PFSK-1 (cell line): Measurements from ENCODE around the gene GALNTL6.

Experiments used
- FOXP2 ChIP-seq: optimal IDR thresholded peaks from 2 replicates; pipeline ENCODE3; 2011; ENCODE audit warnings: borderline replicate concordance, control low read depth, inconsistent platforms; ENCODE audit not compliant: insufficient read depth; ENCODE audit errors: extremely low read length, extremely low read depth
- POLR2AphosphoS5 ChIP-seq: IDR thresholded peaks from 2 replicates; pipeline ENCODE4 v1.6.1; 2012; ENCODE audit warnings: low read depth, mild to moderate bottlenecking, control low read depth, low read length, moderate library complexity
- SIN3A ChIP-seq: IDR thresholded peaks from 2 replicates; pipeline ENCODE4 v1.6.1; 2012; ENCODE audit warnings: mild to moderate bottlenecking, low read length, moderate library complexity, borderline replicate concordance; ENCODE audit not compliant: insufficient read depth
- TAF1 ChIP-seq: IDR thresholded peaks from 2 replicates; pipeline ENCODE4 v1.6.1; 2012; ENCODE audit warnings: low read length, control low read depth, borderline replicate concordance; ENCODE audit not compliant: insufficient read depth
- TF ChIP-seq, protein P1 (sequence below), 2 experiments: IDR thresholded peaks; 2 replicates each; pipeline versions ENCODE4 v1.6.1 to v1.8.0; 2011 to 2012; ENCODE audit warnings: low read depth in 2 of 2, low read length in 2 of 2, control low read depth in 1 of 2, inconsistent platforms in 1 of 2, mild to moderate bottlenecking in 1 of 2, moderate library complexity in 1 of 2; ENCODE audit not compliant: insufficient read depth in 1 of 2

Gene GALNTL6

DNA sequence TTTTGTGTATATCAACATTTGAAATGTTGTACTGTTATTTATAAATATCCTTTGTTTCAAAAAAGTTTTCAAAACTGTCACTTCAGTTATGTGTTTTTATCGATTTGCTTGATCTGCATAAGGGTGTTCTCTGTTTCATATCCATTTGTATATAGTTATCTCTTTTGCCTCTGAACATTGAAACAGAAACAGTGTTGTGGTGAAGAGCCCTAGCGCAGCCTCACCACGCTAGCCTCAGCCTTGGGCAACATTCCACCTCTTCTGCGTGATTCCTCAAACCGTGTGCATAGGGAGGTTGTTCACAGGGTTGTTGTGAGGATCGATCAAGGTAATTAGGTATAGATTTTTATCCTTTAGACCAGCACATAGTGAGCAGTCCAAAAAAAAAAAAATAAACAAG is 1068.4 kb downstream of the GALNTL6 start:
- no peak for TF ChIP-seq TAF1
- TF ChIP-seq, protein P1, sequence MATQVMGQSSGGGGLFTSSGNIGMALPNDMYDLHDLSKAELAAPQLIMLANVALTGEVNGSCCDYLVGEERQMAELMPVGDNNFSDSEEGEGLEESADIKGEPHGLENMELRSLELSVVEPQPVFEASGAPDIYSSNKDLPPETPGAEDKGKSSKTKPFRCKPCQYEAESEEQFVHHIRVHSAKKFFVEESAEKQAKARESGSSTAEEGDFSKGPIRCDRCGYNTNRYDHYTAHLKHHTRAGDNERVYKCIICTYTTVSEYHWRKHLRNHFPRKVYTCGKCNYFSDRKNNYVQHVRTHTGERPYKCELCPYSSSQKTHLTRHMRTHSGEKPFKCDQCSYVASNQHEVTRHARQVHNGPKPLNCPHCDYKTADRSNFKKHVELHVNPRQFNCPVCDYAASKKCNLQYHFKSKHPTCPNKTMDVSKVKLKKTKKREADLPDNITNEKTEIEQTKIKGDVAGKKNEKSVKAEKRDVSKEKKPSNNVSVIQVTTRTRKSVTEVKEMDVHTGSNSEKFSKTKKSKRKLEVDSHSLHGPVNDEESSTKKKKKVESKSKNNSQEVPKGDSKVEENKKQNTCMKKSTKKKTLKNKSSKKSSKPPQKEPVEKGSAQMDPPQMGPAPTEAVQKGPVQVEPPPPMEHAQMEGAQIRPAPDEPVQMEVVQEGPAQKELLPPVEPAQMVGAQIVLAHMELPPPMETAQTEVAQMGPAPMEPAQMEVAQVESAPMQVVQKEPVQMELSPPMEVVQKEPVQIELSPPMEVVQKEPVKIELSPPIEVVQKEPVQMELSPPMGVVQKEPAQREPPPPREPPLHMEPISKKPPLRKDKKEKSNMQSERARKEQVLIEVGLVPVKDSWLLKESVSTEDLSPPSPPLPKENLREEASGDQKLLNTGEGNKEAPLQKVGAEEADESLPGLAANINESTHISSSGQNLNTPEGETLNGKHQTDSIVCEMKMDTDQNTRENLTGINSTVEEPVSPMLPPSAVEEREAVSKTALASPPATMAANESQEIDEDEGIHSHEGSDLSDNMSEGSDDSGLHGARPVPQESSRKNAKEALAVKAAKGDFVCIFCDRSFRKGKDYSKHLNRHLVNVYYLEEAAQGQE (IDR thresholded peaks at IDR 0.05; ENCODE audit: insufficient read depth in 1 of 2, low read depth in 2 of 2, low read length in 2 of 2) = no peak

DNA sequence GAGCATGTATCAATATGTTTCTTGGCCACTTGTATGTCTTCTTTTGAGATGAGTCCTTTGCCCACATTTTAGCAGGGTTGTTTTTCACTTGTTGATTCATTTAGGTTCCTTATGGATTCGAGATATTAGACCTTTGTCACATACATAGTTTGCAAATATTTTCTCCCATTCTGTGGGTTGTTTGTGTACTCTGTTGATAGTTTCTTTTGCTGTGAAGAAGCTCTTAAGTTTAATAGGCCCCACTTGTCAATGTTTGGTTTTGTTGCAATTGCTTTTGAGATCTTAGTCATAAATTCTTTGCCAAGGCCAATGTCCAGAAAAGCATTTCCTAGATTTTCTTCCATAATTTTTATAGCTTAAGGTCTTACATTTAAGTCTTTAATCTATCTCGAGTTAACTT is 1074.8 kb downstream of the GALNTL6 start:
- TF ChIP-seq TAF1 = no peak
- no peak for TF ChIP-seq POLR2AphosphoS5
- no peak for TF ChIP-seq FOXP2
- TF ChIP-seq, protein P1 (IDR thresholded peaks at IDR 0.05; ENCODE audit: insufficient read depth in 1 of 2, low read depth in 2 of 2, low read length in 2 of 2) = no peak
- TF ChIP-seq SIN3A = no peak

DNA sequence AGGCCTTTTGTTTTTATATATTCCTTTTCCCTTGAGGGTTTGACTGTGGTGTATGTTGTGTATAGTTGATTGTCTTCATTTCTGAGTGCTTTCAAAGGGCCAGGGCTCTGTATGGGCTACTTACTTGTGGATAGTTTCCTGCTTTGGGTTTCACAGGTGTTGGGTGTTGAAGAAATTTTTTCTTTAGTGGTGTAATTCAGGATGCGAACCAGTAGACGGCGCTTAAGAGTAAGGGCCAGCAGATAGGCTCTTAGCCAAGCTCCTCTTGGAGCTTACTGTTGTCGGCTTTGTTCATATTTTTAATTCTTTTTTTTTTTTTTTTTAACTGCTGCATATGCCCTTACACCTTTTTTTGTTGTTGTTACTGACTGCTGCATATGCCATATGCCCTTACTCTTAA is 1079.1 kb downstream of the GALNTL6 start:
- TF ChIP-seq, protein P1 (IDR thresholded peaks at IDR 0.05; ENCODE audit: insufficient read depth in 1 of 2, low read depth in 2 of 2, low read length in 2 of 2) = no peak
- no peak for TF ChIP-seq FOXP2
- TF ChIP-seq TAF1 = no peak
- TF ChIP-seq SIN3A = no peak
- TF ChIP-seq POLR2AphosphoS5 = no peak

DNA sequence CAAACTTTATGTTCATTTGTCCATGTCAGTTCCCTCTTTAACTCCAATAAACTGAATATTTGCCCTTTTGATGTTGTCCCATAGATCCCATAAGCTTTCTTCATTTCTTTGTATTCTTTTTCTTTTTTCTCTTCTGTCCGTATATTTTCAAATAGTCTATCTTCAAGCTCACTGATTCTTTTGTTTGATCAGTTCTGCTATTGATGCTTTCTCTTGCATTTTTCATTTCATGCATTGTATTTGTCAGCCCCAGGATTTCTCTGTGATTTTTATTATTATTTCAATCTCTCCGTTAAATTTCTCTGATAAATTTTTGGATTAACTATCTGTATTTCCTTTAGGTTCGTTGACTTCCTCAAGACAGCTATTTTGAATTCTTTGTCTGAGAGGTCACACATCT is 1082.5 kb downstream of the GALNTL6 start:
- TF ChIP-seq, protein P1 (IDR thresholded peaks at IDR 0.05; ENCODE audit: insufficient read depth in 1 of 2, low read depth in 2 of 2, low read length in 2 of 2) = no peak
- TF ChIP-seq TAF1 (no peak), SIN3A (no peak), POLR2AphosphoS5 (no peak), FOXP2 (no peak)

DNA sequence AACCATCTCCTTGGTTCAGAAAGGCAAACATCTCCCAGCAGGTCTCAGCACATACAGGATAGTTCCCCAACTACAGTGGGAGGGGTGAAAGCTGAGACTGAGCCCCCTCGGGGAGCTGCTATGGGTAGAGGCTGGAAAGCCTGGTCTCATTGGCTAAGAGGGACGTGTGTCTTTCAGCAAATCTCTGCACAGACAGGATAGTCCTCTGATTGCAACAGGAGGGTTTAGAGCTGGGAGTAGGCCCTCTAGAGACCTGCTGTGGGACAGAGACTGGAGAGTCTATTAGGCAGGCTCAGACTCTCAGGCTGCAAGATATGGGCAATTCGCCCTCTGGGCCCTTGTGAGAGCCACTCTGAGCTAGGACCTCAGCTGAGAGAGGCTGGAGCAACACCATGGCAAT is 1083.8 kb downstream of the GALNTL6 start:
- TF ChIP-seq FOXP2 = no peak
- TF ChIP-seq, protein P1 (IDR thresholded peaks at IDR 0.05; ENCODE audit: insufficient read depth in 1 of 2, low read depth in 2 of 2, low read length in 2 of 2) = no peak
- TF ChIP-seq POLR2AphosphoS5 = no peak
- TF ChIP-seq TAF1 = no peak
- no peak for TF ChIP-seq SIN3A
